Thymus (tissue), 11 donors: ENCODE measurements around the gene JUP. TPM values are rescaled to one million over a fixed set of nuclear protein-coding genes. Genes with fewer than 3 reads are reported as not detected.

ENCODE experiments used
- DNase-seq, 9 donors: peaks; one replicate each; pipeline ENCODE4 v3.0.0-alpha.2; 2013; ENCODE audit warnings: low spot score in 9 of 9, low read depth in 6 of 9, missing footprints in 1 of 9
- H3K27ac ChIP-seq, 2 donors: one replicate each; pipeline ENCODE4 v1.5.1; 2013; ENCODE audit warnings: control low read depth in 1 of 2, low read depth in 1 of 2, low read length in 1 of 2, mild to moderate bottlenecking in 1 of 2, moderate library complexity in 1 of 2
- H3K27me3 ChIP-seq, 2 donors: one replicate each; pipeline ENCODE4 v1.5.1; 2013; ENCODE audit warnings: low read length in 1 of 2; ENCODE audit not compliant: control insufficient read depth in 2 of 2, insufficient read depth in 1 of 2
- H3K36me3 ChIP-seq, 2 donors: one replicate each; pipeline ENCODE4 v1.5.1; 2013; ENCODE audit warnings: low read length in 1 of 2, mild to moderate bottlenecking in 1 of 2, moderate library complexity in 1 of 2; ENCODE audit not compliant: control insufficient read depth in 2 of 2, insufficient read depth in 2 of 2
- H3K4me1 ChIP-seq, 2 donors: one replicate each; pipeline ENCODE4 v1.5.1; 2013; ENCODE audit warnings: low read length in 2 of 2; ENCODE audit not compliant: control insufficient read depth in 2 of 2, insufficient read depth in 2 of 2
- H3K4me3 ChIP-seq, 2 donors: one replicate each; pipeline ENCODE4 v1.5.1; 2013; ENCODE audit warnings: low read length in 2 of 2, control low read depth in 1 of 2, mild to moderate bottlenecking in 1 of 2
- H3K9me3 ChIP-seq, 2 donors: one replicate each; pipeline ENCODE4 v1.5.1; 2013; ENCODE audit warnings: low read length in 1 of 2, mild to moderate bottlenecking in 1 of 2; ENCODE audit not compliant: control insufficient read depth in 2 of 2, insufficient read depth in 1 of 2
- WGBS: extraction: QIAGEN DNeasy Blood & Tissue Kit; methylation state at CpG from one replicate; pipeline ENCODE4 v1.1.7; 2013; 5-methylcytosine and 5-hydroxymethylcytosine counted together
- polyA plus RNA-seq: library from polyadenylated mRNA; stranded (reverse); fragments of 200-250 nt; gene quantifications from one replicate; pipeline ENCODE4 v1.2.3, GENCODE V29; 2013
- total RNA-seq: library from RNA; stranded (reverse); fragments of 120-200 nt; gene quantifications from one replicate; pipeline ENCODE4 v1.2.4, GENCODE V29; 2013
- donor health status: healthy.

The JUP gene
- total and polyA plus RNA-seq, 2 donors: 27.0 to 87.6 TPM

DNA sequence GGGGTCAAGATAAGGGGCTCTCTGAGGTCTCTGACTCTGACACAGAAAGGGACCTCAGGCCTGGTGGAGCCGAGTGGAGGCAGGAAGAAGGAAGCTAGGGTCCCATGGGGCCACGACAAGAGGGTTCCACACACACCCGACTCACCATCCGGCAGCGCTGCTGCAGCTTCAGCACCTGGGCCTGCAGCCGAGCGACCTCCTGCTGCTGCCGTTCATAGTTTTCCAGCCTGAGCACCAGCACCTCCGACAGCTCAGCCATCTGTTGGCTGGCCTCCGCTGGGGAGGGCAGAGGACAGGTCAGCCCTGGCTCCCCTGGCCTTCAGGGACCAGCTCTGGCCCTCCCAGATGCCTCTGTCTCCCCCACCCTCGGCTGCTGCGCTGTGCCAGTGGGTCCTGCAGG is 58.5 kb downstream of the JUP start:
- Histone ChIP-seq H3K4me3 (no peak overlapping the region), H3K4me1 (peaks cover 0 to 6% of the 10 kb centered on the region in 2 donors), H3K9me3 (no peaks in the 10 kb centered on the region), H3K27ac (no peak overlapping the region), H3K36me3 (no peaks in the 10 kb centered on the region), H3K27me3 (peaks cover 10 to 35% of the 10 kb centered on the region in 2 donors)
- no peak for DNase-seq
- WGBS: 79% methylated on average over 12 of the region's 12 CpGs

DNA sequence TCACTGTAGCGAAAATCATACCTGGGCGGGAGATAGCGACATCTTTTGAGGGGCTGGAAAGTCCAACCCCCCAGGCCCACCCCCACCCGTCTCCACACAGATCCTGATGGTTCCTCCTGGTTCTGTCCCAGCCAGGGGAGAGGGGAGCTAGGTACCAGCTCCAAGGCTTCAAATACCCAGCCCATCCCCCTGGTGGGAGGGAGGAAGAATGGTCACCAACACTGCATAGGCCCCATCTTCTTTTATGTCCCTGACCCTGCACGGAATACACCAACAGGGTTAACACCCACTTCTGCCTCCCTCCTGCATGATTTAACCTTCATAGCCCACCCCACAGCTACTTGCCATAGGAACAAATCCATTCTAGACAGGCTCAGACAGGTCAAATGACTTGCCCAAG is 61.4 kb downstream of the JUP start:
- no peak for DNase-seq
- Histone ChIP-seq H3K4me1 (peaks cover 0 to 6% of the 10 kb centered on the region in 2 donors), H3K27me3 (peaks cover 0 to 6% of the 10 kb centered on the region in 2 donors), H3K27ac (no peak overlapping the region), H3K4me3 (no peak overlapping the region), H3K36me3 (no peaks in the 10 kb centered on the region), H3K9me3 (no peaks in the 10 kb centered on the region)
- 97% methylated on average over 5 of the region's 5 CpGs for WGBS

DNA sequence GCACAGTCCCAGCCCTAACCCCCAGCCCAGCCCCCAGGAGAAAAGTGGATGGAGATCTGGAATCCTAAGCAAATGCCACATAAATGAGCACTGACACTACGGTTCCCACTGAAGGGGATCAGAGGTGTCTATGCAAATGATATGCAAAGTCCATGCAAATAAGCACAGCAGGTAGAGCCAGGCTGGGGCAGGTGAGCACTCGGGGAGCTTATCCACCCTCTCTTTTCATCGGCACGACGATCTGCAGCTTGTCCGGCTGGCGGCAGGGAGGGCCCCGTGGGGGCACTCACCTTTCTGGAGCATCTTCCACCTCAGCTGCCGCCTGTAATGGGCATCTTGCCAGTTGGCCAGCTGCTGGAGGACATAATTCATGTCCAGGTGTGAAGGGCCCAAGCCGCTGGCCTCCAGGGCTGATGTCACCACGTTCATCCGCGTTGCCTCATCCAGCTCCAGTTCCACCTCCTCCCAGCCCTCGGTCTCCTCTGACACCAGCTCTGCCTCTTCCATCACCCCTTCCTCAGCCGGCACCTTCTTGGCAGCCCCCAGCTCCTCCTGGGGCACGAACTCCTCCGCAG is 61.9 kb downstream of the JUP start:
- DNase-seq: no peak
- no peaks in the 10 kb centered on the region for H3K36me3 ChIP-seq
- 81% methylated on average over 17 of the region's 17 CpGs for WGBS
- no peak overlapping the region for H3K4me3 ChIP-seq
- H3K9me3 ChIP-seq: no peaks in the 10 kb centered on the region
- peaks cover 0 to 4% of the 10 kb centered on the region in 2 donors for H3K27me3 ChIP-seq
- H3K4me1 ChIP-seq: peaks cover 0 to 6% of the 10 kb centered on the region in 2 donors
- H3K27ac ChIP-seq: no peak overlapping the region

DNA sequence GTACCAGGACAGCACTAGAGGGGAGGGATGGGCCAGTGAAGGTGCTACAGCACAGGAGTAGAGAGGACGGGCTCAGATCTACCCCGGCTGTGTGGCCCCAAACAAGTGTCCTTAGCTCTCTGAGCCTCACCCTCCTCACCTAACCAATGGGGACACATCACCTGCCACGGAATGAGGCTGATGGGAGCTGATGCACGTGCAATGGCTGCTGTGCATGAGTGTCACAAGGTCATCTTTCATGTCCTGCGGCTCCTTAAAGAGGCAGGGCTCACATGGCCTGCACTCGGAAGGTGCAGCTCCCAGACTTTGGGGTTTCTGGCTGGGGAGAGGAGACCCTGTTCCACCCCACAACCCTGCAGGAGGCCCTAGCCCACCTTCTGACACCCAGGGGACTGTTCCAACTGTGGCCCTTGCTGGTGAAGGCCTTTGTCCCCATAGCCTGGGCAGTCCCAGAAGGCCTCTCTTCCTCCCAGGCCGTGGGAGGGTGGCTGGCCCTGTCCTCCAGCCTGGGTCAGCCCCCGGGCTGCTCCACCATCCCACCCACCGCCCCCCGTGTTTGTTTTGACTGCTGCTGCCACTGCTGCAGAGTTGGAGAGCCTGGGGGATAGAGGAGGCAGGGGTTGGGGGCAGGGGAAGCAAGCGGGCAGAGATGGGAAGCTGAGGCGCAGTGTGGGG is 62.6 kb downstream of the JUP start:
- Histone ChIP-seq H3K4me3 (no peak overlapping the region), H3K36me3 (no peaks in the 10 kb centered on the region), H3K4me1 (peaks cover 0 to 7% of the 10 kb centered on the region in 2 donors), H3K27me3 (peaks cover 0 to 4% of the 10 kb centered on the region in 2 donors), H3K27ac (no peak overlapping the region), H3K9me3 (no peaks in the 10 kb centered on the region)
- no peak for DNase-seq
- 84% methylated on average over 12 of the region's 12 CpGs for WGBS

DNA sequence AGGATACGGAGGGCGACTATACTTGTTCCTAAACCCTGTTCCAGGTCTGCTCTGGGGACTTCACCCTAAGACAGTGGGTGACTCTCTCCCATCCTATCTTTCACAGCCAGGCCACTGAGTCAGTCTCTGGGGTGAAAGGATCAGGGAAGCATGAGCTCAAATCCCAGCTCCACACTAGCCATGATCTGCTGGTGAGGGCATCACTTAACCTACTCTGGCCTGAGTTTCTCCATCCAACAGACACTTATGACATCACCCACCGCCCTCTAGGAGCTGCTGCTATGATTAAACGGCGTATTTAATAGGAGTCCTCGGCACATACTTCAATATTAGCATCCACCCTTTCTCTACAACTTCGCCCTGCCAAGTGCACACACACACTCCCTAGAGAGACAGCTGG is 64.3 kb downstream of the JUP start:
- Histone ChIP-seq H3K27ac (no peak overlapping the region), H3K4me3 (no peak overlapping the region), H3K4me1 (peaks cover 0 to 23% of the 10 kb centered on the region in 2 donors), H3K36me3 (no peaks in the 10 kb centered on the region), H3K27me3 (peaks cover 0 to 2% of the 10 kb centered on the region in 2 donors), H3K9me3 (peaks cover 0 to 3% of the 10 kb centered on the region in 2 donors)
- DNase-seq: no peak
- 96% methylated on average over 7 of the region's 7 CpGs for WGBS

DNA sequence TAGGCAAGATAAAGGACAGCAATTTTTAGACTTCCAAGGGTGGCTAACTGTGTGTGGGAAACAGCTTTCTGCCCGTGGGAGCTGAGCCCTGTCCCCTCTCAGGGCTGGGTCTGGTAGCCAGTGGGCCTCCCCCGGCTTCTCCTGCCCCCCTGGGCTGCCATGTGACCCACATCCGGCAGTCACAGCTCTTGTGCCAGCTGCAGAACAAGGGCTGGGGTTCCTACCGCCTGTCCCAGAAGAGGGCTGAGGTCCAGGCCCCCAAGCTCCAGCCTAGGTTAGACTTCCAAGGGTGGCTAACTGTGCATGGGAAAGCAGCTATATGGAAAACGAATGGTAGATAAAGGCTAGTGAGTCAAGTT is 68.2 kb downstream of the JUP start:
- H3K36me3 ChIP-seq: no peaks in the 10 kb centered on the region
- no peak overlapping the region for H3K4me3 ChIP-seq
- peak overlapping the region in 1 of 2 donors; percentile 98 for H3K27ac ChIP-seq
- WGBS: 89% methylated on average over 5 of the region's 5 CpGs
- H3K9me3 ChIP-seq: peaks cover 0 to 3% of the 10 kb centered on the region in 2 donors
- H3K4me1 ChIP-seq: peaks cover 0 to 26% of the 10 kb centered on the region in 2 donors
- peak in 3 of 9 donors; percentile 14 to 71 (median 16) for DNase-seq
- H3K27me3 ChIP-seq: no peaks in the 10 kb centered on the region

DNA sequence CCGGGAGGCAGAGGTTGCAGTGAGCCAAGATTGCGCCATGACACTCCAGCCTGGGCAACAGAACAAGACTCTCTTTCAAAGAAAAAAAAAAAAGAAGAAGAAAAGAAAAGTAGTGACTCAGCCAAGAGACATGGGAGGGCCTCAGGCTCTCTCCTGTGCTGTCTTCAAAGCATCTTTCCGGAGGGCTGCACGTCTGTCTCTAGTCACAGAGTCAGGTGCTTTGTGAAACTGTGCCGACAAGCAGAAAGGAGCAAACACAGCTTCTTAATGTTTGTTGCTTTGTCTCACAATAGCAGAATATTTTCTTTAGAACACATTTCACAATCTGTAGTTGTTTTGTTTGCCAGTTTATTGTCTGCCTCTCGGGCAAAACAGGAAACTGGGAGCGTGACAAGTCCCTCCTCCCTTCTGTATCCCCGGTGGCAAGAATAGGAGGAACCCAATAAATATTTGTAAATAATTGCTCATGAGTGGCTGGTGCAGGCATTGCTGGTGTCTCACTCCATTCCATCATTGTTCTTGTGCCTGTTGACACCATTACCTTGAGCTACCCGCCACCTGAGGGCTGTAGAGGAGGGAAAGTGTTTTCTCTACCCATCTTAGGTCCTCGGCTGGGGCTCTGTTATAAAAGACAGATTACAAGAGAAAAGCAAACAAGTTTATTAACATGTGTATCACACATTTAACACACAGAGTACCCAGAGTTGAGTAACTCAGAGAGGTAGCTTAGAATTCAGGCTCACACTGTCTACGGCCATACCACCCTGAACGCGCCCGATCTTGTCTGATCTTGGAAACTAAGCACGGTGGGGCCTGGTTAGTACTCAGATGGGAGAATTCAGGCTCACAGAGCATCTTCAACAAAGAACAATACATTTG is 68.9 kb downstream of the JUP start:
- peak in 7 of 9 donors; percentile 24 to 88 (median 63) for DNase-seq
- no peaks in the 10 kb centered on the region for H3K27me3 ChIP-seq
- peaks cover 0 to 3% of the 10 kb centered on the region in 2 donors for H3K9me3 ChIP-seq
- 73% methylated on average over 15 of the region's 15 CpGs for WGBS
- H3K4me3 ChIP-seq: no peak overlapping the region
- H3K36me3 ChIP-seq: no peaks in the 10 kb centered on the region
- peaks cover 0 to 26% of the 10 kb centered on the region in 2 donors for H3K4me1 ChIP-seq
- H3K27ac ChIP-seq: peak overlapping the region; percentile 60 to 98

DNA sequence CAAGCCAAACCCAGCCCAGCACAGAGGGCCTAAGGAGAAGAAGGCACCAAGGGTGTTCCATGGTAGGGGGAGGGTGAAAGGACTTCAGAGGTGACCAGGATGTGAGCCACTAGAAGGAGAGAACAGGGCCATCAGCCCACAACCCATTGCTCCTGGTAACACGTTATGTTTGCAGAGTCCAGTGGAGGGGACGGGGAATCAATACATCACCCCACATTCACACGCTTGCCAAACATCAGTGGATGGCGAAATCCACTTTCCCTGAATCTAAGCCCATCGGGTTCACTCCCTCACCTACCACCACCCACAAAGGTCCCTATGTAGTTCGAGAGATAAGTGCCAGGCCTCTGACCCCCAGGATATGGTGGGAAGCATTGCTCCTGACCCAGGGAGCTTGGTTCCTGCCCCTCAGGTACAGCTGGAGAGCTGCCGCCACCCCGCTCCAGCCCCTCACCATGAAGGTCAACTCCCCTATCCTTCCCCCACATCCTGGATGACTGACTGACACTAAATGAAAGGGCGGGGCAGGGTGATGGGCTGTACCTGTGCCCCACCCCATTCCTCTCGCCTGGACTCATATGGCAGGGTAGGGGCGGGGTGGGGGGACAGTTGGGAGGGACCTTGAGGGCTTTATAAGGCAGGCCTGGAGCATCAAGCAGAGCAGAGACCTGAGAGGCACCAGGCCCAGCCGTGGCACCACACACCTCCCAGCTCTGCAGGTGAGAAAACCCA is 74.7 kb downstream of the JUP start, which contains the start of gene GAST:
GAST (plus strand) TSS at position 663 of the 732 bp plus-strand sequence. CDS start 3,106 bp downstream, outside the sequence.
- Histone ChIP-seq H3K27me3 (peaks cover 0 to 2% of the 10 kb centered on the region in 2 donors), H3K27ac (no peak within 1 kb of the TSS), H3K4me1 (peaks cover 0 to 5% of the 10 kb centered on the region in 2 donors), H3K4me3 (no peak within 1 kb of the TSS), H3K9me3 (no peaks in the 10 kb centered on the region), H3K36me3 (no peaks in the 10 kb centered on the region)
- 95% methylated on average over 12 of the region's 12 CpGs for WGBS
- DNase-seq: no peak
